Endothelial cell of umbilical vein (primary cell): ENCODE measurements around the gene TAS1R2. TPM values are rescaled to one million over a fixed set of nuclear protein-coding genes. Genes with fewer than 3 reads are reported as not detected.

Source experiments
- BruUV-seq: library from RNA; stranded (reverse); fragments of 400-500 nt; replicated peaks from 2 replicates; lab custom pipeline; 2021; lab: Mats Ljungman, UMichigan
- CTCF ChIA-PET: fragments of 300-600, 350-600 bp; sonication (Branson Sonifier 250); formaldehyde crosslinking; loops from one replicate; lab custom pipeline; 2021; ENCODE audit warnings: antibody characterized with exemption, inconsistent platforms; lab: Charles Lee
- POLR2A ChIA-PET: fragments of 300-600, 350-600 bp; sonication (Branson Sonifier 250); formaldehyde crosslinking; loops from one replicate; lab custom pipeline; 2021; ENCODE audit warnings: antibody characterized with exemption, inconsistent platforms; lab: Charles Lee
- DNase-seq: peaks from one replicate; pipeline ENCODE4 v3.0.0-alpha.2; 2011; ENCODE audit warnings: low read depth, low spot score
- FAIRE-seq: peaks from 2 replicates; lab custom pipeline; 2011; peaks lifted over from hg19 to GRCh38; lab: Jason Lieb, UNC
- H2AFZ ChIP-seq: 2 replicates; pipeline ENCODE4 v1.6.0; 2012; ENCODE audit warnings: low read depth, low read length, control low read depth, inconsistent platforms
- H3K27ac ChIP-seq: 2 replicates; pipeline ENCODE4 v1.5.1; 2011; ENCODE audit warnings: low read depth, mild to moderate bottlenecking, control low read depth, low read length, moderate library complexity; ENCODE audit not compliant: insufficient read depth
- H3K27me3 ChIP-seq, 2 experiments: 2 replicates each; pipeline versions ENCODE4 v1.6.0 to v1.6.1; 2011; ENCODE audit warnings: low read length in 2 of 2, mixed read lengths in 1 of 2; ENCODE audit not compliant: control insufficient read depth in 2 of 2, insufficient read depth in 2 of 2
- H3K36me3 ChIP-seq, 2 experiments: 2 replicates in 1 of 2; 3 replicates in 1 of 2; pipeline ENCODE4 v1.5.1; 2011; ENCODE audit warnings: low read length in 2 of 2, mild to moderate bottlenecking in 1 of 2, moderate library complexity in 1 of 2; ENCODE audit not compliant: control insufficient read depth in 2 of 2, insufficient read depth in 2 of 2; ENCODE audit errors: extremely low read depth in 1 of 2
- H3K4me1 ChIP-seq: 3 replicates; pipeline ENCODE4 v1.5.1; 2011; ENCODE audit warnings: mild to moderate bottlenecking, low read length; ENCODE audit not compliant: control insufficient read depth, insufficient read depth; ENCODE audit errors: extremely low read depth
- H3K4me2 ChIP-seq: 2 replicates; pipeline ENCODE4 v1.6.1; 2011; ENCODE audit warnings: low read length, control low read depth, mixed read lengths; ENCODE audit not compliant: insufficient read depth
- H3K4me3 ChIP-seq, 3 experiments: fragments of 200-600 bp in 1 of 3; sonication (generic), shearing (Covaris generic) in 1 of 3; replicated peaks in 1 of 3; 2 replicates each; pipeline ENCODE4 v1.5.1; 2011 to 2016; ENCODE audit warnings: control low read depth in 3 of 3, low read length in 3 of 3, mild to moderate bottlenecking in 2 of 3, inconsistent platforms in 1 of 3, low read depth in 1 of 3, moderate library complexity in 1 of 3; ENCODE audit not compliant: insufficient read depth in 1 of 3
- H3K79me2 ChIP-seq: 2 replicates; pipeline ENCODE4 v1.6.0; 2012; ENCODE audit warnings: low read length, inconsistent platforms; ENCODE audit not compliant: control insufficient read depth, insufficient read depth
- H3K9ac ChIP-seq: replicated peaks from 2 replicates; pipeline ENCODE3; 2011; ENCODE audit warnings: low read length, control low read depth; ENCODE audit not compliant: insufficient read depth; ENCODE audit errors: extremely low read depth
- H3K9me1 ChIP-seq: replicated peaks from 3 replicates; pipeline ENCODE4 v1.6.0; 2011; ENCODE audit warnings: mild to moderate bottlenecking, low read length; ENCODE audit not compliant: control insufficient read depth, insufficient read depth; ENCODE audit errors: extremely low read depth
- H3K9me3 ChIP-seq: replicated peaks from 2 replicates; pipeline ENCODE4 v1.5.1; 2012; ENCODE audit warnings: low read length, inconsistent platforms; ENCODE audit not compliant: control insufficient read depth, insufficient read depth
- H4K20me1 ChIP-seq: replicated peaks from 2 replicates; pipeline ENCODE3; 2011; ENCODE audit warnings: mild to moderate bottlenecking, low read length; ENCODE audit not compliant: control insufficient read depth, insufficient read depth; ENCODE audit errors: extremely low read depth
- EZH2 ChIP-seq: IDR thresholded peaks from 2 replicates; pipeline ENCODE4 v1.6.1; 2012; ENCODE audit warnings: borderline replicate concordance, low read depth, mild to moderate bottlenecking, moderate library complexity, low read length, inconsistent platforms; ENCODE audit not compliant: severe bottlenecking
- FOS ChIP-seq: IDR thresholded peaks from 2 replicates; pipeline ENCODE4 v1.6.1; 2011; ENCODE audit warnings: mild to moderate bottlenecking, low read length, moderate library complexity, borderline replicate concordance; ENCODE audit not compliant: insufficient read depth
- GATA2 ChIP-seq: IDR thresholded peaks from 2 replicates; pipeline ENCODE4 v1.7.0; 2011; ENCODE audit warnings: low read depth, mild to moderate bottlenecking, moderate library complexity, mixed read lengths, low read length; ENCODE audit not compliant: insufficient read length, insufficient read depth
- JUN ChIP-seq: IDR thresholded peaks from 2 replicates; pipeline ENCODE4 v1.6.1; 2011; ENCODE audit warnings: borderline replicate concordance, low read depth; ENCODE audit not compliant: insufficient read length, insufficient read depth
- MYC ChIP-seq: IDR thresholded peaks from one replicate; pipeline ENCODE4 v1.6.1; 2011; ENCODE audit warnings: mild to moderate bottlenecking, low read depth, low read length
- POLR2A ChIP-seq: IDR thresholded peaks from 2 replicates; pipeline ENCODE4 v1.6.1; 2012; ENCODE audit warnings: low read depth, mild to moderate bottlenecking, control low read depth, low read length
- POLR2AphosphoS5 ChIP-seq: IDR thresholded peaks from 2 replicates; pipeline ENCODE4 v1.6.1; 2012; ENCODE audit warnings: low read depth, mild to moderate bottlenecking, control low read depth, low read length, moderate library complexity; ENCODE audit not compliant: insufficient read depth
- dilution Hi-C: fragments of 300-500 bp; cut with MboI; formaldehyde crosslinking; loops from one replicate; pipeline ENCODE4 v1.15.0; 2019; ENCODE audit warnings: low sequenced_read_pairs; ENCODE audit not compliant: extremely low pct_ligation_motif_present
- intact Hi-C: fragments of 100-400 bp; cut with micrococcal nuclease; formaldehyde crosslinking; loops from one replicate; pipeline ENCODE4 v1.10.0; 2022
- polyA plus RNA-seq, 4 experiments: library from polyadenylated mRNA; depleted of rRNA in 3 of 4; stranded (reverse) in 3 of 4; unstranded in 1 of 4; fragments of >200 nt; gene quantifications; 2 replicates each; pipeline versions ENCODE4 v1.2.1 to v1.2.3, GENCODE V29; 2011 to 2012; ENCODE audit warnings: missing spikeins in 1 of 4
- total RNA-seq: library from RNA; stranded (reverse); gene quantifications from 2 replicates; pipeline ENCODE4 v1.2.3, GENCODE V29; 2021
- TF ChIP-seq, protein P1 (sequence below): IDR thresholded peaks from 2 replicates; pipeline ENCODE4 v1.6.1; 2011; ENCODE audit not compliant: insufficient read depth, insufficient read length
- TF ChIP-seq, protein P2 (sequence below), 2 donors: IDR thresholded peaks; 1 replicate in 1 of 2; 2 replicates in 1 of 2; pipeline ENCODE4 v1.5.1; 2011; ENCODE audit warnings: low read length in 2 of 2, mild to moderate bottlenecking in 2 of 2, moderate library complexity in 2 of 2, control low read depth in 1 of 2, inconsistent platforms in 1 of 2, low read depth in 1 of 2; ENCODE audit not compliant: insufficient read depth in 1 of 2; ENCODE audit errors: extremely low read depth in 1 of 2

TAS1R2 gene
- total and polyA plus RNA-seq, 2 donors (not counting 3 experiments of a cell fraction or from before 2014, with no cell fraction given) = not detected

DNA sequence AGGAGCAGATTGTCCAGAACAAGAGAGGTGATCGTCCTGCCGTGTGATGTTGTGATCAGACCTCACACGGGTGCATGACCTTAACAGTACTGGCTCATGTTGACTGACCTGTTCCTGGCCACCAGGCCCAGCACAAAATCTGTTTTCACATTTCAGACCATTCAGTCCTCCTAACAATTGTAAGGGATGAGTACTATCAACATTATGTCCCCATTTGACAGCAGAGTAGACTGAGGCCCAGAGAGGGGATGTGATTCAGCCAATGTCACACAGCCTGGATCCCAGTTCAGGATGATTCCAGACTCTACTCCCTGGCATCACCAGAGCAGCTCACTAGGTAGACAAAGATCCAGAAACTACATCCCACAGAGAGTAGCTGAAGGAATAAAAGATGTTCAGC lies 7.4 kb upstream of the TAS1R2 start:
- no TSS peak for BruUV-seq
- H3K9me1 ChIP-seq = no peaks in the 10 kb centered on the region
- H3K79me2 ChIP-seq = no peaks in the 10 kb centered on the region
- H3K27me3 ChIP-seq = peaks cover 0 to 3% of the 10 kb centered on the region in 2 experiments
- no peak for FAIRE-seq
- intact Hi-C loops = no loop called here
- H4K20me1 ChIP-seq = no peaks in the 10 kb centered on the region
- H3K27ac ChIP-seq = no peak overlapping the region
- H2AFZ ChIP-seq = no peak overlapping the region
- no peak overlapping the region for H3K4me3 ChIP-seq
- TF ChIP-seq EZH2 (no peak), GATA2 (no peak), POLR2A (no peak), FOS (no peak), MYC (no peak), JUN (no peak), POLR2AphosphoS5 (no peak)
- TF ChIP-seq, protein P1, sequence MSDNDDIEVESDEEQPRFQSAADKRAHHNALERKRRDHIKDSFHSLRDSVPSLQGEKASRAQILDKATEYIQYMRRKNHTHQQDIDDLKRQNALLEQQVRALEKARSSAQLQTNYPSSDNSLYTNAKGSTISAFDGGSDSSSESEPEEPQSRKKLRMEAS = no peak
- TF ChIP-seq, protein P2, sequence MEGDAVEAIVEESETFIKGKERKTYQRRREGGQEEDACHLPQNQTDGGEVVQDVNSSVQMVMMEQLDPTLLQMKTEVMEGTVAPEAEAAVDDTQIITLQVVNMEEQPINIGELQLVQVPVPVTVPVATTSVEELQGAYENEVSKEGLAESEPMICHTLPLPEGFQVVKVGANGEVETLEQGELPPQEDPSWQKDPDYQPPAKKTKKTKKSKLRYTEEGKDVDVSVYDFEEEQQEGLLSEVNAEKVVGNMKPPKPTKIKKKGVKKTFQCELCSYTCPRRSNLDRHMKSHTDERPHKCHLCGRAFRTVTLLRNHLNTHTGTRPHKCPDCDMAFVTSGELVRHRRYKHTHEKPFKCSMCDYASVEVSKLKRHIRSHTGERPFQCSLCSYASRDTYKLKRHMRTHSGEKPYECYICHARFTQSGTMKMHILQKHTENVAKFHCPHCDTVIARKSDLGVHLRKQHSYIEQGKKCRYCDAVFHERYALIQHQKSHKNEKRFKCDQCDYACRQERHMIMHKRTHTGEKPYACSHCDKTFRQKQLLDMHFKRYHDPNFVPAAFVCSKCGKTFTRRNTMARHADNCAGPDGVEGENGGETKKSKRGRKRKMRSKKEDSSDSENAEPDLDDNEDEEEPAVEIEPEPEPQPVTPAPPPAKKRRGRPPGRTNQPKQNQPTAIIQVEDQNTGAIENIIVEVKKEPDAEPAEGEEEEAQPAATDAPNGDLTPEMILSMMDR (IDR thresholded peaks at IDR 0.05; ENCODE audit: extremely low read depth in 1 of 2, insufficient read depth in 1 of 2, low read depth in 1 of 2, low read length in 2 of 2) = no peak
- no peak overlapping the region for H3K4me2 ChIP-seq
- H3K36me3 ChIP-seq = no peaks in the 10 kb centered on the region
- dilution Hi-C loops = no loop called here
- no peaks in the 10 kb centered on the region for H3K4me1 ChIP-seq
- DNase-seq = no peak
- no peaks in the 10 kb centered on the region for H3K9me3 ChIP-seq
- ChIA-PET CTCF (interaction anchor here (1.5 kb wide), 1 partner anchor 9 kb away, joined by 5 read pairs; no protein-coding TSS in a partner anchor), POLR2A (no interaction called here)
- no peak overlapping the region for H3K9ac ChIP-seq
